Neural cell (in vitro differentiated cells): ENCODE data around the gene ITGAX. TPM values are rescaled to one million over a fixed set of nuclear protein-coding genes. Genes with fewer than 3 reads are reported as not detected.

Source experiments
- H2AFZ ChIP-seq: fragments of 200-600, 300-800 bp; sonication (generic), shearing (Covaris generic); 2 replicates; pipeline ENCODE4 v1.6.0; 2014; ENCODE audit warnings: low read depth, mild to moderate bottlenecking, antibody characterized with exemption, low read length, moderate library complexity
- H3F3A ChIP-seq: fragments of 200-600 bp; shearing (Covaris generic); 2 replicates; pipeline ENCODE4 v1.6.1; 2016; ENCODE audit warnings: mild to moderate bottlenecking, moderate library complexity, mixed read lengths, antibody characterized with exemption, low read length; ENCODE audit not compliant: insufficient read depth, poor library complexity, severe bottlenecking
- H3K27ac ChIP-seq: fragments of 200-600, 300-800 bp; sonication (generic), shearing (Covaris generic); 2 replicates; pipeline ENCODE4 v1.5.1; 2014; ENCODE audit warnings: mild to moderate bottlenecking, low read length, moderate library complexity
- H3K27me3 ChIP-seq: fragments of 300-800, 200-600 bp; sonication (generic), shearing (Covaris generic); 2 replicates; pipeline ENCODE4 v1.6.0; 2014; ENCODE audit warnings: mild to moderate bottlenecking, low read depth, low read length, moderate library complexity; ENCODE audit not compliant: insufficient read depth
- H3K36me3 ChIP-seq: fragments of 300-800, 200-600 bp; sonication (generic), shearing (Covaris generic); 2 replicates; pipeline ENCODE4 v1.5.1; 2014; ENCODE audit warnings: mild to moderate bottlenecking, antibody characterized with exemption, low read length, moderate library complexity; ENCODE audit not compliant: insufficient read depth
- H3K4me2 ChIP-seq: fragments of 300-800, 200-600 bp; sonication (generic), shearing (Covaris generic); 2 replicates; pipeline ENCODE4 v1.6.0; 2014; ENCODE audit warnings: mild to moderate bottlenecking, low read length
- H3K4me3 ChIP-seq: fragments of 300-800, 200-600 bp; sonication (generic), shearing (Covaris generic); 2 replicates; pipeline ENCODE4 v1.5.1; 2014; ENCODE audit warnings: mild to moderate bottlenecking, low read length, moderate library complexity
- H3K79me2 ChIP-seq: fragments of 200-600 bp; shearing (Covaris generic); replicated peaks from 2 replicates; pipeline ENCODE4 v1.6.0; 2014; ENCODE audit warnings: mild to moderate bottlenecking, low read length, moderate library complexity; ENCODE audit not compliant: insufficient read depth
- H3K9ac ChIP-seq: fragments of 300-800, 200-600 bp; sonication (generic), shearing (Covaris generic); 2 replicates; pipeline ENCODE4 v1.6.1; 2016; ENCODE audit warnings: mild to moderate bottlenecking, low read length, mixed read lengths
- H3K9me2 ChIP-seq: fragments of 200-600 bp; shearing (Covaris generic); 2 replicates; pipeline ENCODE4 v1.6.1; 2016; ENCODE audit warnings: mild to moderate bottlenecking, low read length, mixed read lengths; ENCODE audit not compliant: insufficient read depth
- H3K9me3 ChIP-seq: fragments of 200-600, 300-800 bp; sonication (generic), shearing (Covaris generic); 2 replicates; pipeline ENCODE4 v1.6.1; 2016; ENCODE audit warnings: mild to moderate bottlenecking, mixed run types, low read length, moderate library complexity, mixed read lengths
- H4K20me1 ChIP-seq: fragments of 200-600 bp; shearing (Covaris generic); 2 replicates; pipeline ENCODE4 v1.6.1; 2016; ENCODE audit warnings: mild to moderate bottlenecking, mixed run types; ENCODE audit not compliant: insufficient read depth
- CTCF ChIP-seq: fragments of 450-650 bp; IDR thresholded peaks from 2 replicates; pipeline ENCODE4 v1.5.1; 2014; ENCODE audit warnings: antibody characterized with exemption, mild to moderate bottlenecking, moderate library complexity; ENCODE audit not compliant: poor library complexity, severe bottlenecking
- EP300 ChIP-seq: fragments of 450-650 bp; conservative IDR thresholded peaks from 2 replicates; pipeline ENCODE4 v1.6.1; 2014; ENCODE audit warnings: antibody characterized with exemption, mild to moderate bottlenecking, moderate library complexity; ENCODE audit not compliant: poor library complexity, severe bottlenecking
- EZH2 ChIP-seq: fragments of 200-600, 300-800 bp; shearing (Covaris generic), sonication (generic); IDR thresholded peaks from 2 replicates; pipeline ENCODE4 v1.6.1; 2014; ENCODE audit warnings: antibody characterized with exemption, low read length, borderline replicate concordance, mild to moderate bottlenecking; ENCODE audit not compliant: insufficient read depth, poor library complexity, severe bottlenecking
- MXI1 ChIP-seq: fragments of 450-650 bp; conservative IDR thresholded peaks from 2 replicates; pipeline ENCODE4 v1.6.1; 2014; ENCODE audit warnings: antibody characterized with exemption, mild to moderate bottlenecking; ENCODE audit not compliant: poor library complexity, severe bottlenecking
- POLR2AphosphoS5 ChIP-seq: IDR thresholded peaks from 2 replicates; pipeline ENCODE4 v1.6.1; 2012
- RAD21 ChIP-seq: fragments of 450-650 bp; conservative IDR thresholded peaks from 2 replicates; pipeline ENCODE4 v1.6.1; 2014; ENCODE audit warnings: antibody characterized with exemption, mild to moderate bottlenecking, moderate library complexity
- REST ChIP-seq: IDR thresholded peaks from 2 replicates; pipeline ENCODE4 v1.6.1; 2012; ENCODE audit warnings: borderline replicate concordance
- SMC3 ChIP-seq: fragments of 450-650 bp; conservative IDR thresholded peaks from 2 replicates; pipeline ENCODE4 v1.6.1; 2014; ENCODE audit warnings: antibody characterized with exemption, mild to moderate bottlenecking, moderate library complexity; ENCODE audit not compliant: poor library complexity
- TAF1 ChIP-seq: IDR thresholded peaks from 2 replicates; pipeline ENCODE4 v1.6.1; 2012; ENCODE audit warnings: low read depth
- polyA plus RNA-seq: library from polyadenylated mRNA; depleted of rRNA; stranded (reverse); fragments of >200 nt; gene quantifications from 2 replicates; pipeline ENCODE4 v1.2.3, GENCODE V29; 2014

Gene ITGAX
- polyA plus RNA-seq, 1 donor from 2014 or later: not detected

- Histone ChIP-seq H3K27me3 (no peaks in the 10 kb centered on the region), H3K9me2 (no peaks in the 10 kb centered on the region), H3K36me3 (no peaks in the 10 kb centered on the region), H3F3A (no peaks in the 10 kb centered on the region), H3K4me2 (no peak overlapping the region), H3K9ac (no peak overlapping the region), H3K9me3 (no peaks in the 10 kb centered on the region), H3K27ac (no peak overlapping the region), H3K79me2 (no peaks in the 10 kb centered on the region), H3K4me3 (no peak overlapping the region), H4K20me1 (no peaks in the 10 kb centered on the region), H2AFZ (no peak overlapping the region)
- TF ChIP-seq MXI1: no peak
Measured at GRCh38 chr16:31397096-31397660, 42.2 kb downstream of the ITGAX start.

GRCh38 chr16:31397701-31398100 is 42.7 kb downstream of the ITGAX start:
- no peak overlapping the region for H3K27ac ChIP-seq
- H2AFZ ChIP-seq: no peak overlapping the region
- no peaks in the 10 kb centered on the region for H3K9me2 ChIP-seq
- no peaks in the 10 kb centered on the region for H3K27me3 ChIP-seq
- H3K79me2 ChIP-seq: no peaks in the 10 kb centered on the region
- no peaks in the 10 kb centered on the region for H4K20me1 ChIP-seq
- no peaks in the 10 kb centered on the region for H3F3A ChIP-seq
- H3K4me2 ChIP-seq: no peak overlapping the region
- H3K4me3 ChIP-seq: no peak overlapping the region
- H3K36me3 ChIP-seq: no peaks in the 10 kb centered on the region
- H3K9me3 ChIP-seq: no peaks in the 10 kb centered on the region
- TF ChIP-seq RAD21 (no peak), SMC3 (no peak), TAF1 (no peak), REST (no peak), MXI1 (no peak), EZH2 (no peak), EP300 (no peak), CTCF (no peak), POLR2AphosphoS5 (no peak)
- H3K9ac ChIP-seq: no peak overlapping the region

GRCh38 chr16:31400191-31400590 is 45.2 kb downstream of the ITGAX start:
- Histone ChIP-seq H3K4me2 (no peak overlapping the region), H3K9me2 (no peaks in the 10 kb centered on the region), H3K4me3 (no peak overlapping the region), H3K36me3 (no peaks in the 10 kb centered on the region), H2AFZ (no peak overlapping the region), H3K9ac (no peak overlapping the region), H4K20me1 (no peaks in the 10 kb centered on the region), H3K9me3 (no peaks in the 10 kb centered on the region), H3K27ac (no peak overlapping the region), H3K79me2 (no peaks in the 10 kb centered on the region), H3K27me3 (no peaks in the 10 kb centered on the region), H3F3A (no peaks in the 10 kb centered on the region)
- TF ChIP-seq CTCF (no peak), POLR2AphosphoS5 (no peak), TAF1 (no peak), RAD21 (no peak), REST (no peak), EZH2 (no peak), EP300 (no peak), SMC3 (no peak), MXI1 (no peak)
